ENCODE results near the gene PSMG4.

- TF ChIP-seq CTCF (optimal IDR thresholded peaks at IDR 0.05 in 1 of 3, IDR thresholded peaks at IDR 0.05 in 1 of 3, conservative IDR thresholded peaks at IDR 0.05 in 1 of 3; ENCODE audit: extremely low read depth in 1 of 3, insufficient read depth in 2 of 3, low read length in 3 of 3): no peak
- no peak for TF ChIP-seq EZH2 (IDR thresholded peaks at IDR 0.05; ENCODE audit: low read length)
Observed at GRCh38 chr6:3265671-3266070, 6.9 kb downstream of the PSMG4 start.
